Trophoblast cell (in vitro differentiated cells and primary cell): Measurements from ENCODE around the gene DEFB128.

Source experiments
- DNase-seq, 2 donors: peaks; one replicate each; pipeline ENCODE4 v3.0.0-alpha.2; 2016
- H2AFZ ChIP-seq: 2 replicates; pipeline ENCODE4 v1.6.1; 2013; ENCODE audit warnings: low read length, moderate library complexity, mild to moderate bottlenecking; ENCODE audit not compliant: insufficient read depth, poor library complexity
- H2AK5ac ChIP-seq: 2 replicates; pipeline ENCODE4 v1.6.1; 2013; ENCODE audit warnings: mild to moderate bottlenecking, low read length
- H2BK120ac ChIP-seq: 2 replicates; pipeline ENCODE4 v1.6.1; 2013; ENCODE audit warnings: low read length, mild to moderate bottlenecking, moderate library complexity; ENCODE audit not compliant: insufficient read depth, poor library complexity
- H2BK12ac ChIP-seq: 2 replicates; pipeline ENCODE4 v1.6.1; 2013; ENCODE audit warnings: mild to moderate bottlenecking, low read length, moderate library complexity
- H2BK5ac ChIP-seq: 2 replicates; pipeline ENCODE4 v1.6.1; 2013; ENCODE audit warnings: low read length, low read depth, moderate library complexity, mild to moderate bottlenecking; ENCODE audit not compliant: poor library complexity
- H3K14ac ChIP-seq: 2 replicates; pipeline ENCODE4 v1.6.1; 2013; ENCODE audit warnings: mild to moderate bottlenecking, low read length
- H3K18ac ChIP-seq: 2 replicates; pipeline ENCODE4 v1.6.1; 2013; ENCODE audit warnings: mild to moderate bottlenecking, low read length
- H3K23ac ChIP-seq: 2 replicates; pipeline ENCODE4 v1.6.1; 2013; ENCODE audit warnings: low read length
- H3K27ac ChIP-seq: 2 replicates; pipeline ENCODE4 v1.5.1; 2013; ENCODE audit warnings: low read depth, mild to moderate bottlenecking, inconsistent platforms, low read length, moderate library complexity
- H3K27me3 ChIP-seq: 2 replicates; pipeline ENCODE4 v1.6.1; 2013; ENCODE audit warnings: inconsistent platforms, mild to moderate bottlenecking, low read length, moderate library complexity; ENCODE audit not compliant: insufficient read depth
- H3K36me3 ChIP-seq, 2 experiments: 1 replicate in 1 of 2; 2 replicates in 1 of 2; pipeline ENCODE4 v1.6.1; 2013; ENCODE audit warnings: low read length in 2 of 2, mild to moderate bottlenecking in 2 of 2, moderate library complexity in 1 of 2; ENCODE audit not compliant: insufficient read depth in 2 of 2, control insufficient read depth in 1 of 2
- H3K4ac ChIP-seq: 2 replicates; pipeline ENCODE4 v1.6.1; 2013; ENCODE audit warnings: low read depth, mild to moderate bottlenecking, low read length, moderate library complexity
- H3K4me1 ChIP-seq, 2 experiments: 1 replicate in 1 of 2; 2 replicates in 1 of 2; pipeline ENCODE4 v1.6.1; 2013; ENCODE audit warnings: low read length in 2 of 2, mild to moderate bottlenecking in 2 of 2, moderate library complexity in 1 of 2; ENCODE audit not compliant: insufficient read depth in 2 of 2, control insufficient read depth in 1 of 2
- H3K4me2 ChIP-seq: 2 replicates; pipeline ENCODE4 v1.6.1; 2013; ENCODE audit warnings: inconsistent platforms, mild to moderate bottlenecking, low read length, moderate library complexity
- H3K4me3 ChIP-seq: 2 replicates; pipeline ENCODE4 v1.5.1; 2013; ENCODE audit warnings: mild to moderate bottlenecking, low read depth, low read length, inconsistent platforms
- H3K79me1 ChIP-seq: one replicate; pipeline ENCODE4 v1.6.1; 2013; ENCODE audit warnings: low read length
- H3K79me2 ChIP-seq: 2 replicates; pipeline ENCODE4 v1.6.1; 2013; ENCODE audit warnings: low read length, mild to moderate bottlenecking; ENCODE audit not compliant: control insufficient read depth, insufficient read depth, poor library complexity
- H3K9ac ChIP-seq: 2 replicates; pipeline ENCODE4 v1.6.1; 2013; ENCODE audit warnings: mild to moderate bottlenecking, low read length
- H3K9me3 ChIP-seq: 2 replicates; pipeline ENCODE4 v1.6.1; 2013; ENCODE audit warnings: low read depth, mild to moderate bottlenecking, control low read depth, inconsistent platforms, low read length; ENCODE audit not compliant: insufficient read depth
- H4K12ac ChIP-seq: 2 replicates; pipeline ENCODE4 v1.6.1; 2013; ENCODE audit warnings: low read depth, mild to moderate bottlenecking, low read length, moderate library complexity
- H4K8ac ChIP-seq: 2 replicates; pipeline ENCODE4 v1.6.1; 2013; ENCODE audit warnings: low read depth, mild to moderate bottlenecking, low read length, moderate library complexity
- H4K91ac ChIP-seq: one replicate; pipeline ENCODE4 v1.6.1; 2013; ENCODE audit warnings: low read depth, mild to moderate bottlenecking, low read length, moderate library complexity
- WGBS: extraction: QIAGEN DNeasy Blood & Tissue Kit; methylation state at CpG from one replicate; pipeline ENCODE4 v1.1.7; 2013; ENCODE audit warnings: missing lambda C conversion rate; ENCODE audit not compliant: insufficient read length, insufficient coverage; ENCODE audit errors: extremely low coverage; 5-methylcytosine and 5-hydroxymethylcytosine counted together

DEFB128 gene

GRCh38 chr20:219290-220115, 30.0 kb upstream of the DEFB128 start:
- Histone ChIP-seq H3K18ac (no peak overlapping the region), H2BK120ac (no peak overlapping the region)
- no peak for DNase-seq

GRCh38 chr20:217266-217665, 27.8 kb upstream of the DEFB128 start:
- Histone ChIP-seq H4K8ac (no peak overlapping the region), H2BK5ac (no peak overlapping the region), H3K23ac (no peak overlapping the region), H4K91ac (no peak overlapping the region), H3K79me2 (no peaks in the 10 kb centered on the region), H2BK12ac (no peak overlapping the region), H2BK120ac (no peak overlapping the region), H2AK5ac (no peak overlapping the region), H3K4me3 (no peak overlapping the region), H3K4ac (no peak overlapping the region), H3K18ac (no peak overlapping the region), H4K12ac (no peak overlapping the region), H3K36me3 (no peaks in the 10 kb centered on the region), H3K9ac (no peak overlapping the region), H3K4me1 (no peaks in the 10 kb centered on the region), H3K27ac (no peak overlapping the region), H2AFZ (no peak overlapping the region), H3K4me2 (no peak overlapping the region), H3K14ac (no peak overlapping the region), H3K79me1 (no peaks in the 10 kb centered on the region), H3K9me3 (no peaks in the 10 kb centered on the region), H3K27me3 (no peaks in the 10 kb centered on the region)
- no CpG with 5 or more reads among the region's 1 CpG for WGBS
- no peak for DNase-seq

More at GRCh38 chr20:219290-220115, 30.0 kb upstream of the DEFB128 start:
- H3K9ac ChIP-seq, result no peak overlapping the region
- no peak overlapping the region for H4K8ac ChIP-seq
- H3K27me3 ChIP-seq, result no peaks in the 10 kb centered on the region
- no peaks in the 10 kb centered on the region for H3K9me3 ChIP-seq
- H3K27ac ChIP-seq, result no peak overlapping the region
- no peak overlapping the region for H4K12ac ChIP-seq
- H3K4me1 ChIP-seq, result no peaks in the 10 kb centered on the region
- no peak overlapping the region for H3K4me3 ChIP-seq
- no peak overlapping the region for H3K4me2 ChIP-seq
- H3K79me1 ChIP-seq, result no peaks in the 10 kb centered on the region
- no peak overlapping the region for H2AK5ac ChIP-seq
- H3K36me3 ChIP-seq, result no peaks in the 10 kb centered on the region
- H2BK12ac ChIP-seq, result no peak overlapping the region
- no peak overlapping the region for H4K91ac ChIP-seq
- H2BK5ac ChIP-seq, result no peak overlapping the region
- H3K14ac ChIP-seq, result no peak overlapping the region
- WGBS, result no CpG with 5 or more reads among the region's 1 CpG
- no peak overlapping the region for H3K4ac ChIP-seq
- no peak overlapping the region for H3K23ac ChIP-seq
- no peaks in the 10 kb centered on the region for H3K79me2 ChIP-seq
- H2AFZ ChIP-seq, result no peak overlapping the region

GRCh38 chr20:215796-216195, 26.3 kb upstream of the DEFB128 start:
- H2AK5ac ChIP-seq, result no peak overlapping the region
- H3K4ac ChIP-seq, result no peak overlapping the region
- no peak overlapping the region for H3K27ac ChIP-seq
- H2AFZ ChIP-seq, result no peak overlapping the region
- DNase-seq, result no peak
- H3K36me3 ChIP-seq, result no peaks in the 10 kb centered on the region
- no peak overlapping the region for H3K4me2 ChIP-seq
- no peaks in the 10 kb centered on the region for H3K9me3 ChIP-seq
- WGBS, result no CpG with 5 or more reads among the region's 1 CpG
- H3K79me2 ChIP-seq, result no peaks in the 10 kb centered on the region
- H3K14ac ChIP-seq, result no peak overlapping the region
- no peak overlapping the region for H4K8ac ChIP-seq
- H2BK120ac ChIP-seq, result no peak overlapping the region
- H3K79me1 ChIP-seq, result no peaks in the 10 kb centered on the region
- H3K18ac ChIP-seq, result no peak overlapping the region
- no peak overlapping the region for H3K4me3 ChIP-seq
- H2BK5ac ChIP-seq, result no peak overlapping the region
- H4K12ac ChIP-seq, result no peak overlapping the region
- no peak overlapping the region for H2BK12ac ChIP-seq
- no peak overlapping the region for H3K23ac ChIP-seq
- no peak overlapping the region for H3K9ac ChIP-seq
- no peak overlapping the region for H4K91ac ChIP-seq
- no peaks in the 10 kb centered on the region for H3K27me3 ChIP-seq
- H3K4me1 ChIP-seq, result no peaks in the 10 kb centered on the region

- H3K4me2 ChIP-seq, result no peak overlapping the region
- no peaks in the 10 kb centered on the region for H3K27me3 ChIP-seq
- H3K4me1 ChIP-seq, result no peaks in the 10 kb centered on the region
- no peak overlapping the region for H2AK5ac ChIP-seq
- no peak overlapping the region for H4K91ac ChIP-seq
- H3K36me3 ChIP-seq, result no peaks in the 10 kb centered on the region
- H3K18ac ChIP-seq, result no peak overlapping the region
- no peak overlapping the region for H2BK120ac ChIP-seq
- peaks cover 2% of the 10 kb centered on the region for H3K9me3 ChIP-seq
- no peak overlapping the region for H2BK5ac ChIP-seq
- no peak overlapping the region for H3K4me3 ChIP-seq
- no peak overlapping the region for H4K8ac ChIP-seq
- H3K23ac ChIP-seq, result no peak overlapping the region
- H3K79me2 ChIP-seq, result no peaks in the 10 kb centered on the region
- H2AFZ ChIP-seq, result no peak overlapping the region
- DNase-seq, result no peak
- H3K4ac ChIP-seq, result no peak overlapping the region
- no peak overlapping the region for H3K27ac ChIP-seq
- no peak overlapping the region for H2BK12ac ChIP-seq
- H3K9ac ChIP-seq, result no peak overlapping the region
- no peak overlapping the region for H3K14ac ChIP-seq
- WGBS, result no CpG with 5 or more reads among the region's 2 CpGs
- no peak overlapping the region for H4K12ac ChIP-seq
- no peaks in the 10 kb centered on the region for H3K79me1 ChIP-seq
Observed at GRCh38 chr20:214383-214782, 24.9 kb upstream of the DEFB128 start.
